ENCODE measurements around the gene APOL1. TPM values are rescaled to one million over a fixed set of nuclear protein-coding genes. Genes with fewer than 3 reads are reported as not detected.
"Not testable (repeated sequence)": the region's sequence is repeated elsewhere in the genome, so short reads cannot be mapped to it uniquely, and the experiment has no call there.

The APOL1 gene
- total RNA-seq, 1 donor from 2014 or later: 15.2 TPM

DNA sequence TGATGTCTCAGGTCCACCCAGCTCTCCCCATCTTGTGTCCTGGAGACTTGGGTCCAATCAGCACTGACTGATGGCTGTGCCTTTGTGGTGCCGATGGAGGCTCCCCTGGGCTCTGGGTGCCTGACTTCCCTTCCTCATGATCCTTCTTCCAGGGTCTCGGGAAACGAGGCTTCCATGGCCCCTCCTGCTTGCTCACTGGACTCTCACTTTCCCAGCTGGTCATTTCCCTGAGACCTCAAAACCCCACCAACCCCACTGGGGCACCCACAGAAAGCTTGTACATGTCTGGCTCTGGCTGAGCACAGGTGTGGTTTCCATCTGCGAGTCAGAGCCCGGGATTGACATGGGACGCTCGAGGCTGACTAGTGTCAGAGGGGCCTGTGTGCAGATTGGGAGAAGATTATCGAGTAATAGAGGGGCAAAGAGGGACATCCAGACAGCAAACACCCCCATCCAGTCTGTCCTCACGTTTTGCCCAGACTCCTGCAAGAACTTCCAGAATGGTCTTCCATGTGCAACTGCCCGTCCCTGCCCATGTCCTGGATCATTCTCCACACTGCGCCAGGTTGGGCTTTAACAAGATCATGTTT is 15.1 kb downstream of the APOL1 start:
- TF ChIP-seq, protein P1, sequence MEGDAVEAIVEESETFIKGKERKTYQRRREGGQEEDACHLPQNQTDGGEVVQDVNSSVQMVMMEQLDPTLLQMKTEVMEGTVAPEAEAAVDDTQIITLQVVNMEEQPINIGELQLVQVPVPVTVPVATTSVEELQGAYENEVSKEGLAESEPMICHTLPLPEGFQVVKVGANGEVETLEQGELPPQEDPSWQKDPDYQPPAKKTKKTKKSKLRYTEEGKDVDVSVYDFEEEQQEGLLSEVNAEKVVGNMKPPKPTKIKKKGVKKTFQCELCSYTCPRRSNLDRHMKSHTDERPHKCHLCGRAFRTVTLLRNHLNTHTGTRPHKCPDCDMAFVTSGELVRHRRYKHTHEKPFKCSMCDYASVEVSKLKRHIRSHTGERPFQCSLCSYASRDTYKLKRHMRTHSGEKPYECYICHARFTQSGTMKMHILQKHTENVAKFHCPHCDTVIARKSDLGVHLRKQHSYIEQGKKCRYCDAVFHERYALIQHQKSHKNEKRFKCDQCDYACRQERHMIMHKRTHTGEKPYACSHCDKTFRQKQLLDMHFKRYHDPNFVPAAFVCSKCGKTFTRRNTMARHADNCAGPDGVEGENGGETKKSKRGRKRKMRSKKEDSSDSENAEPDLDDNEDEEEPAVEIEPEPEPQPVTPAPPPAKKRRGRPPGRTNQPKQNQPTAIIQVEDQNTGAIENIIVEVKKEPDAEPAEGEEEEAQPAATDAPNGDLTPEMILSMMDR (IDR thresholded peaks at IDR 0.05; ENCODE audit: borderline replicate concordance): no peak
- Histone ChIP-seq H3K9me3 (replicated peaks) (no peaks in the 10 kb centered on the region), H3K4me3 (no peak overlapping the region), H3K27me3 (ENCODE audit: low read depth) (no peaks in the 10 kb centered on the region), H3K27ac (replicated peaks) (no peak overlapping the region), H3K36me3 (peaks cover 15% of the 10 kb centered on the region), H3K4me1 (no peaks in the 10 kb centered on the region)
- intact Hi-C loops (cut with micrococcal nuclease): no loop called here
- no peak for DNase-seq

- intact Hi-C loops (cut with micrococcal nuclease): loop anchor here (10.0 kb wide), 1 partner anchor 76 kb away; no protein-coding TSS in a partner anchor
- not testable (repeated sequence) for H3K27me3 ChIP-seq (ENCODE audit: low read depth); H3K9me3 ChIP-seq (replicated peaks); DNase-seq; H3K4me3 ChIP-seq; H3K4me1 ChIP-seq; H3K36me3 ChIP-seq; H3K27ac ChIP-seq (replicated peaks)
Measured at GRCh38 chr22:36271231-36271630, 18.3 kb downstream of the APOL1 start.

GRCh38 chr22:36271951-36272350 is 19.0 kb downstream of the APOL1 start:
- not testable (repeated sequence) for H3K9me3 ChIP-seq (replicated peaks); H3K4me3 ChIP-seq; H3K27ac ChIP-seq (replicated peaks); H3K36me3 ChIP-seq; H3K27me3 ChIP-seq (ENCODE audit: low read depth); DNase-seq; H3K4me1 ChIP-seq
- intact Hi-C loops (cut with micrococcal nuclease): loop anchor here (10.0 kb wide), 1 partner anchor 77 kb away; no protein-coding TSS in a partner anchor

GRCh38 chr22:36274531-36274930 is 21.6 kb downstream of the APOL1 start:
- H3K9me3 ChIP-seq (replicated peaks): no peaks in the 10 kb centered on the region
- H3K4me1 ChIP-seq: peaks cover 11% of the 10 kb centered on the region
- no peak overlapping the region for H3K4me3 ChIP-seq
- no peaks in the 10 kb centered on the region for H3K36me3 ChIP-seq
- TF ChIP-seq, protein P1 (IDR thresholded peaks at IDR 0.05; ENCODE audit: borderline replicate concordance): no peak
- H3K27me3 ChIP-seq (ENCODE audit: low read depth): no peaks in the 10 kb centered on the region
- no peak overlapping the region for H3K27ac ChIP-seq (replicated peaks)
- no peak for DNase-seq
- intact Hi-C loops (cut with micrococcal nuclease): loop anchor here (10.0 kb wide), 1 partner anchor 80 kb away; no protein-coding TSS in a partner anchor

DNA sequence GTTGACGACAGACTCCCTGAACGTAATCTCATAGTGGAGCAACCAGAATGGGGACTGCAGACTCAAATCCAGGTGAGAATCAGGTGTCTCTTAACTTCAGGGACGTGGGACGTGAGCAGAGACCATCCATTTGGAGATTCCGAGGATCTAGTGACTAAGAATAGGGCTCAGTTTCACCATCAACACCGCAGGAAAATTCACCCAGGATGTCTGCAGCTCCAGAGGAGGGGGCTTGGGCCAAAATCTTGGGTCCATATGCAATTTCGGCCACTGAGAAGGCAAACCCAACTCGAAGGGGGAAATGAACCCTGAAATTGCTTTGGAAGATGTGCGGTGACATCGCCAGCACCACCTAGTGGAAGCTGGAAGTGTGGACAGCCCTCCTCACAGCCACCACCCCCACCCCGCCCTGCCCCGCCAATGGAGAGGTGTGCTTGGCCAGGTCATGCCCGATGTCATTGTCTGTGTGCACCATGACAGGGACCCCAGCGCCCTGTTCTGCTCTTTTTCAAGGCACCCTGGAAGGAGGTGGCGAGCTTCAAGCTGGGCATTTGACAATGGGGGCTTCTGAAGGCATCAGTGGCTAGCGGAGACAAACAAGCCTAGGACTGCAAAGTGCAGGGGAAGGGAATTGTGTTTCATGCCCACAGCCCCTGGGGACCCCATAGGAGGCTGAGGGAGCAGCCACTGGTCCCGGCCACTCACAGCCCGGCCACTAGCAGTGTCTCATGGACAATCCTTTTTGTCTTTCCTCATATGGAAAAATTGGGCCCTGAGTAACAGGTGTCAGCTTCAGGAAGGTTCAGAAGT is 24.8 kb downstream of the APOL1 start:
- TF ChIP-seq, protein P1 (IDR thresholded peaks at IDR 0.05; ENCODE audit: borderline replicate concordance): peak; percentile 89
- Histone ChIP-seq H3K4me3 (peak overlapping the region; percentile 24), H3K4me1 (peaks cover 22% of the 10 kb centered on the region), H3K27ac (replicated peaks) (peak overlapping the region; percentile 43), H3K9me3 (replicated peaks) (no peaks in the 10 kb centered on the region), H3K27me3 (ENCODE audit: low read depth) (no peaks in the 10 kb centered on the region), H3K36me3 (peaks cover 24% of the 10 kb centered on the region)
- DNase-seq: peak; percentile 61
- intact Hi-C loops (cut with micrococcal nuclease): loop anchor here (10.0 kb wide), 1 partner anchor 83 kb away; no protein-coding TSS in a partner anchor

- intact Hi-C loops (cut with micrococcal nuclease): loop anchor here (10.0 kb wide), 1 partner anchor 84 kb away; no protein-coding TSS in a partner anchor
- no peak for DNase-seq
- H3K27ac ChIP-seq (replicated peaks): no peak overlapping the region
- H3K4me1 ChIP-seq: peaks cover 23% of the 10 kb centered on the region
- no peaks in the 10 kb centered on the region for H3K9me3 ChIP-seq (replicated peaks)
- H3K4me3 ChIP-seq: no peak overlapping the region
- TF ChIP-seq, protein P1 (IDR thresholded peaks at IDR 0.05; ENCODE audit: borderline replicate concordance): no peak
- H3K36me3 ChIP-seq: peaks cover 40% of the 10 kb centered on the region
- no peaks in the 10 kb centered on the region for H3K27me3 ChIP-seq (ENCODE audit: low read depth)
Measured at GRCh38 chr22:36279219-36279666, 26.3 kb downstream of the APOL1 start.
